ENCODE data around the gene TMEM47. TPM values are rescaled to one million over a fixed set of nuclear protein-coding genes. Genes with fewer than 3 reads are reported as not detected.

TMEM47 gene
- total and polyA plus RNA-seq, 9 donors: 15.4 to 49.2 (median 28.0) TPM

DNA sequence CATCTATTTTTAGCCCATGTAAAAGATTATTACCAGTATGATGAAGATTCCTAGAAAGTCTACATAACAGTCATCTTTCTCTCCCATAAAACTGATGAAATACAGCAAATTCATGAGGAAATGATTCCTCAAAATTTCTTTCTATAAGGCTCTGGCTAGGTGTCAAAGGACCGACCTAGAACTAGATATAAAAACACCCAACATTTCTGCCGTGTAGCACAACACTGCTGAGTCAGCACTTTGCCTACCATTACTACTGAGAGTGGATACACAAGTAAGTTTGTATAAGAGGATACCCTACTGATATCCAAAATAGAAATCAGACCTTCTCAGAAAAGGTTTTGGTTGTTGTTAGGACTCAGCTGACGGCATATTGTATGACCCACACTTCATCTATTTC lies 24.7 kb downstream of the TMEM47 start:
- Histone ChIP-seq H3K9me3 (no peaks in the 10 kb centered on the region), H3K4me1 (ENCODE audit: insufficient read depth) (no peaks in the 10 kb centered on the region), H3K4me3 (no peak overlapping the region), H3K27me3 (no peaks in the 10 kb centered on the region), H3K27ac (no peak overlapping the region), H3K36me3 (no peaks in the 10 kb centered on the region)
- no peak for TF ChIP-seq EP300 (IDR thresholded peaks at IDR 0.05)
- intact Hi-C loops (cut with DNase I): no loop called here
- DNase-seq: no peak
- WGBS, 3 donors: 48 to 59% (median 57%) methylated on average over 3 of the region's 3 CpGs

DNA sequence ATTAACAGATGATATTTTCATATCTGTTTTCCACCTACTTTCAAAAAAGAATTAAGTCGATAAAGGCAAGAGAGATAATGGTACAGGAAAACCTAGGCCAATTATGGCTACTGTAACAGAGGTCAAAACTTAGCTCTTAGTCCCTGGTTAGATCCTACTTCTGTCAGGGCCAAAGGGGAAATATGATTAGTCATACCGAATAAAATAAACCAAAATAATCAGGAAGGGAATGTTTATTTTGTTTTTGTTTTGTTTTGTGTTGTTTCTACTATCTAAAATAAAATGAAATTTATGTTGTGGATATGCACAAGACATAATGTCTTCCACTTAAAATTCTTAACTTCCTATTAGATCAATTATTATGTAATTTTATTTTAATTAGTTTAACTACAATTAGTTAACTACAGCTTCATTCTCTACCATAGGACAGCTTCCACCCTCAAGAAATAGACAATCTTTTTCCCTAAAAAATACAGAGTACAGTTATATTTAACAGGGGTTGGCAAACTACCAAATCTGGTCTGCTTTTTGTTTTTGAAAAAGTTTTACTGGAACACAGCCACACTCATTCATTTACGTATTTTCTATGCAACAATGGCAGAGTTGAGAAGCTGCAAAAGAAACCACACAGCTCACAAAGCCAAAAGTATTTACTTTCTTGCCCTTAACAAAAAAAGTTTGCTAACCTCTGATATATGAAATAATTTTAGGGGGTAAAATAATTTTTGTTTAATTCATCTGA lies 25.4 kb downstream of the TMEM47 start:
- intact Hi-C loops (cut with DNase I): no loop called here

GRCh38 chrX:34629572-34629971 lies 27.5 kb downstream of the TMEM47 start:
- no peak overlapping the region for H3K4me3 ChIP-seq
- DNase-seq: no peak
- no peaks in the 10 kb centered on the region for H3K4me1 ChIP-seq (ENCODE audit: insufficient read depth)
- intact Hi-C loops (cut with DNase I): no loop called here
- no peak overlapping the region for H3K27ac ChIP-seq
- no peaks in the 10 kb centered on the region for H3K9me3 ChIP-seq
- TF ChIP-seq CTCF (IDR thresholded peaks at IDR 0.05): no peak
- TF ChIP-seq EP300 (IDR thresholded peaks at IDR 0.05): no peak
- TF ChIP-seq POLR2A (IDR thresholded peaks at IDR 0.05): no peak
- WGBS, 3 donors: 45 to 55% (median 50%) methylated on average over 3 of the region's 3 CpGs
- H3K36me3 ChIP-seq: no peaks in the 10 kb centered on the region
- H3K27me3 ChIP-seq: no peaks in the 10 kb centered on the region

More for the DNA sequence above, 25.4 kb downstream of the TMEM47 start:
- Histone ChIP-seq H3K4me1 (ENCODE audit: insufficient read depth) (no peaks in the 10 kb centered on the region), H3K4me3 (no peak overlapping the region), H3K9me3 (no peaks in the 10 kb centered on the region), H3K27me3 (no peaks in the 10 kb centered on the region), H3K36me3 (no peaks in the 10 kb centered on the region), H3K27ac (no peak overlapping the region)
- WGBS, 3 donors: 23 to 31% (median 30%) methylated on average over 3 of the region's 3 CpGs
- TF ChIP-seq EP300 (IDR thresholded peaks at IDR 0.05) (no peak), POLR2A (IDR thresholded peaks at IDR 0.05) (no peak), CTCF (IDR thresholded peaks at IDR 0.05) (no peak)
- DNase-seq: no peak

GRCh38 chrX:34624416-34624815 lies 32.7 kb downstream of the TMEM47 start:
- intact Hi-C loops (cut with DNase I): no loop called here
- no peak for DNase-seq
- Histone ChIP-seq H3K4me1 (ENCODE audit: insufficient read depth) (no peaks in the 10 kb centered on the region), H3K4me3 (no peak overlapping the region), H3K9me3 (no peaks in the 10 kb centered on the region), H3K27ac (no peak overlapping the region), H3K36me3 (no peaks in the 10 kb centered on the region), H3K27me3 (no peaks in the 10 kb centered on the region)
- WGBS, 3 donors: 54 to 63% (median 61%) methylated on average over 2 of the region's 2 CpGs
- TF ChIP-seq EP300 (IDR thresholded peaks at IDR 0.05) (no peak), CTCF (IDR thresholded peaks at IDR 0.05) (no peak), POLR2A (IDR thresholded peaks at IDR 0.05) (no peak)

DNA sequence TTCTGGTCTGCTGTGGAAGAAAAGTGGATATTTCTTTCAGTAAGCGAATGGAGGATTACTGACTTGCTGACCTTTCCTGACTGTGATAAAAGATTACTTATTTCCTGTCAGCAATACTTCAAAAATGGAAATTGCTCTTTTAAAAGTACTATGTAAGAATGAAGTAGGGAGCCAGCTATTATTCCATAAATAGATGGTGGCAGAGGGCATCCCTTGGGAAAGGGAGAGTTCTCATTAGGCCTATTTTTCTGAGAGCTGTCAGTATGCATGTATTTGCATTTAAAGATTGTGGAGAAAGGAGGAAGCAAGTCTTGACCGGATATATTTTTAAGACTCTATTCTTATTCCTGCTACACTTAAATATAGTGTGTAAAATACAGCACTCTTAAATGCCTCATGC lies 37.2 kb downstream of the TMEM47 start:
- Histone ChIP-seq H3K27me3 (no peaks in the 10 kb centered on the region), H3K27ac (no peak overlapping the region), H3K36me3 (no peaks in the 10 kb centered on the region), H3K4me3 (no peak overlapping the region), H3K9me3 (no peaks in the 10 kb centered on the region), H3K4me1 (ENCODE audit: insufficient read depth) (no peaks in the 10 kb centered on the region)
- intact Hi-C loops (cut with DNase I): no loop called here
- WGBS, 3 donors: 66 to 71% (median 69%) methylated on average over 2 of the region's 2 CpGs
- TF ChIP-seq POLR2A (IDR thresholded peaks at IDR 0.05) (no peak), CTCF (IDR thresholded peaks at IDR 0.05) (no peak), EP300 (IDR thresholded peaks at IDR 0.05) (no peak)
- no peak for DNase-seq
